Neuronal stem cell (in vitro differentiated cells): Measurements from ENCODE around the gene PIP5K1C.

ENCODE experiments used
- DNase-seq: peaks from one replicate; pipeline ENCODE4 v3.0.0-alpha.2; 2013; ENCODE audit warnings: low spot score
- H2AFZ ChIP-seq: one replicate; pipeline ENCODE4 v1.6.1; 2013; ENCODE audit warnings: mild to moderate bottlenecking, low read length, inconsistent platforms
- H2AK5ac ChIP-seq: 2 replicates; pipeline ENCODE4 v1.6.1; 2013; ENCODE audit warnings: low read depth, mild to moderate bottlenecking, inconsistent platforms, low read length, moderate library complexity, mixed read lengths
- H2BK120ac ChIP-seq: 2 replicates; pipeline ENCODE4 v1.6.1; 2013; ENCODE audit warnings: low read depth, mild to moderate bottlenecking, inconsistent platforms, low read length, moderate library complexity, mixed read lengths
- H2BK12ac ChIP-seq: one replicate; pipeline ENCODE4 v1.6.1; 2013; ENCODE audit warnings: low read length, inconsistent platforms
- H2BK15ac ChIP-seq: 2 replicates; pipeline ENCODE4 v1.6.1; 2013; ENCODE audit warnings: mild to moderate bottlenecking, low read length, inconsistent platforms, mixed read lengths
- H2BK5ac ChIP-seq: one replicate; pipeline ENCODE4 v1.6.1; 2013; ENCODE audit warnings: inconsistent platforms, mild to moderate bottlenecking, low read length, moderate library complexity
- H3K14ac ChIP-seq: one replicate; pipeline ENCODE4 v1.6.1; 2013; ENCODE audit warnings: low read length, inconsistent platforms
- H3K18ac ChIP-seq: 2 replicates; pipeline ENCODE4 v1.6.1; 2013; ENCODE audit warnings: low read length, inconsistent platforms
- H3K23ac ChIP-seq: 2 replicates; pipeline ENCODE4 v1.6.1; 2013; ENCODE audit warnings: low read depth, mild to moderate bottlenecking, mixed read lengths, low read length, inconsistent platforms; ENCODE audit not compliant: poor library complexity
- H3K27ac ChIP-seq: replicated peaks from 3 replicates; pipeline ENCODE4 v1.5.1; 2013; ENCODE audit warnings: low read length, inconsistent platforms
- H3K27me3 ChIP-seq, 3 experiments: 2 replicates each; pipeline ENCODE4 v1.6.1; 2013; ENCODE audit warnings: low read length in 3 of 3, mild to moderate bottlenecking in 2 of 3, inconsistent platforms in 1 of 3, low read depth in 1 of 3, mixed read lengths in 1 of 3, moderate library complexity in 1 of 3; ENCODE audit not compliant: control insufficient read depth in 3 of 3, insufficient read depth in 3 of 3
- H3K36me3 ChIP-seq, 2 donors: replicated peaks in 1 of 2; 2 replicates each; pipeline ENCODE4 v1.6.1; 2013; ENCODE audit warnings: low read length in 2 of 2; ENCODE audit not compliant: control insufficient read depth in 2 of 2, insufficient read depth in 2 of 2
- H3K4ac ChIP-seq: 2 replicates; pipeline ENCODE4 v1.6.1; 2013; ENCODE audit warnings: inconsistent platforms, mild to moderate bottlenecking, low read length, moderate library complexity
- H3K4me1 ChIP-seq, 2 donors: 1 replicate in 1 of 2; 2 replicates in 1 of 2; pipeline ENCODE4 v1.6.1; 2013; ENCODE audit warnings: low read length in 2 of 2, low read depth in 1 of 2; ENCODE audit not compliant: control insufficient read depth in 2 of 2, insufficient read depth in 1 of 2
- H3K4me2 ChIP-seq: one replicate; pipeline ENCODE4 v1.6.1; 2013; ENCODE audit warnings: mild to moderate bottlenecking, low read length, inconsistent platforms; ENCODE audit not compliant: insufficient read depth, poor library complexity, severe bottlenecking
- H3K4me3 ChIP-seq, 2 donors: 2 replicates each; pipeline ENCODE4 v1.5.1; 2013; ENCODE audit warnings: low read length in 2 of 2, mild to moderate bottlenecking in 2 of 2, inconsistent platforms in 1 of 2, moderate library complexity in 1 of 2
- H3K79me1 ChIP-seq: one replicate; pipeline ENCODE4 v1.6.1; 2013; ENCODE audit warnings: low read depth, mild to moderate bottlenecking, inconsistent platforms, low read length, moderate library complexity
- H3K9ac ChIP-seq: one replicate; pipeline ENCODE4 v1.6.1; 2013; ENCODE audit warnings: mild to moderate bottlenecking, low read depth, low read length, inconsistent platforms; ENCODE audit not compliant: poor library complexity
- H3K9me3 ChIP-seq, 2 donors: replicated peaks in 1 of 2; 2 replicates each; pipeline versions ENCODE3 to v1.6.1; 2013; ENCODE audit warnings: low read length in 2 of 2, mild to moderate bottlenecking in 2 of 2, inconsistent platforms in 1 of 2, low read depth in 1 of 2, mixed read lengths in 1 of 2, moderate library complexity in 1 of 2; ENCODE audit not compliant: control insufficient read depth in 2 of 2, insufficient read depth in 1 of 2
- H4K8ac ChIP-seq: one replicate; pipeline ENCODE4 v1.6.1; 2013; ENCODE audit warnings: low read depth, mild to moderate bottlenecking, inconsistent platforms, low read length, moderate library complexity
- H4K91ac ChIP-seq: one replicate; pipeline ENCODE4 v1.6.1; 2013; ENCODE audit warnings: low read length, low read depth, mild to moderate bottlenecking, inconsistent platforms; ENCODE audit not compliant: poor library complexity
- WGBS, 2 donors: extraction: QIAGEN DNeasy Blood & Tissue Kit; methylation state at CpG; one replicate each; pipeline ENCODE4 v1.1.7; 2013; ENCODE audit warnings: missing lambda C conversion rate in 2 of 2, mixed read lengths in 1 of 2; ENCODE audit not compliant: insufficient read length in 2 of 2, insufficient replicate concordance in 1 of 2; ENCODE audit errors: extremely low coverage in 2 of 2; 5-methylcytosine and 5-hydroxymethylcytosine counted together

Gene PIP5K1C

GRCh38 chr19:3690551-3691371 lies 9.5 kb downstream of the PIP5K1C start:
- H2AFZ ChIP-seq, result no peak overlapping the region
- H2BK12ac ChIP-seq, result no peak overlapping the region
- no peak overlapping the region for H4K91ac ChIP-seq
- no peak overlapping the region for H3K9ac ChIP-seq
- H2BK120ac ChIP-seq, result no peak overlapping the region
- peaks cover 0 to 13% of the 10 kb centered on the region in 2 donors for H3K4me1 ChIP-seq
- H2BK5ac ChIP-seq, result no peak overlapping the region
- no peak overlapping the region for H3K4me2 ChIP-seq
- H4K8ac ChIP-seq, result no peak overlapping the region
- H3K36me3 ChIP-seq, result peaks cover 3 to 7% of the 10 kb centered on the region in 2 donors
- no peak overlapping the region for H3K14ac ChIP-seq
- no peak overlapping the region for H2BK15ac ChIP-seq
- no peak overlapping the region for H3K27ac ChIP-seq
- no peak overlapping the region for H3K18ac ChIP-seq
- H3K9me3 ChIP-seq, result peaks cover 6 to 7% of the 10 kb centered on the region in 2 donors
- no CpG with 5 or more reads among the region's 31 CpGs for WGBS, 2 donors
- no peaks in the 10 kb centered on the region for H3K27me3 ChIP-seq
- peak overlapping the region; percentile 74 for H2AK5ac ChIP-seq
- no peak for DNase-seq
- H3K4ac ChIP-seq, result no peak overlapping the region
- peaks cover 40% of the 10 kb centered on the region for H3K79me1 ChIP-seq
- peak overlapping the region; percentile 29 for H3K23ac ChIP-seq
- H3K4me3 ChIP-seq, result no peak overlapping the region

DNA sequence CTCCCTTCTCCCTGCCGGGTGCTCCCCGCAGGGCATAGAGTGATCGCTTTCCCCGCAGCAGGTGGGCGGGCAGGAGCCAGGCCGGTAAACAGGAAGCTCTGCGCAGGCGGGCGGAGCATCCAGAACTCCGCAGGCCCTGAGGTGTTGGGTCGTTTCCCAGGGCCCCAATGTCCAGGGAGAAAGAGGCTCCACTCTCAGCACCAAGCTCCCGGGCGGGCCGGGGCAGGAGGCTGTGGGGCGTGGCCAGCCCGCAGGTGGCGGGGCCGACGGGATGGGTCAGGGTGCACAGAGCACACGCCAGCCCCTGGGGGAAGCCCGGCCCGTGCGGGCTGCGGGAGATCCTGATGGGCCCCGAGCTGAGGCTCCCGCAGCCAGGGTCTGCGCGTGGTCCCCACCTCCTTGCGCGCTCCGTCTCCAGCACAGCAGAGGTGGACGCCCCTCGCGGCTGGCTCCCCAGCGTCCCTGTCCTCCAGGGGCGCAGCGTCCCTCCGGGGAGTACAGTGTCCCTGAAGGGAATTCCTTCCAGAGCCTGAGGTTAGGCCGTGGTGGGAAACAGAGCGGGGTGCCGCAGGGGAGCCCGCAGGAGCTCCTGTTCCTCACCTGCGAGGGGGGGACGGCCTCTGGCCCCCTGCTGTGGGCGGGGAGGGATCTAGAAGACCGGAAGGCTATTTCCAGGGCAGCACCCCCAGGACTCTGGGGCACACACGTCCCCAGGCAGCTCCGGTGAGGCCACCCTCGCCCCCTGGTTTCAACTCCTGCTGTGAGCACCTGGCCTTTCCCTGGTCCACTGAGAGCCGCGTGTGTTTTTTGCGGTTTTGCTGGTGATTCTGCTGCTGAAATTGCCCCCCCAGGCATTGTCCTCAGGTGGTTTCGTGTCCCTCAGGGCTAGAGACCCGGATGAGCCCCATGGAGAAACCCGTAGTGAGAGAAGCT lies 12.2 kb downstream of the PIP5K1C start:
- H3K4me3 ChIP-seq, result peak overlapping the region in 1 of 2 donors; percentile 36
- H2BK120ac ChIP-seq, result peak overlapping the region; percentile 31
- no peak for DNase-seq
- H2AK5ac ChIP-seq, result peak overlapping the region; percentile 92
- peaks cover 7 to 8% of the 10 kb centered on the region in 2 donors for H3K36me3 ChIP-seq
- peak overlapping the region; percentile 99 for H3K14ac ChIP-seq
- no peak overlapping the region for H2AFZ ChIP-seq
- peak overlapping the region; percentile 84 for H2BK12ac ChIP-seq
- peaks cover 6 to 15% of the 10 kb centered on the region in 2 donors for H3K9me3 ChIP-seq
- H3K79me1 ChIP-seq, result peaks cover 38% of the 10 kb centered on the region
- peak overlapping the region; percentile 17 for H4K8ac ChIP-seq
- no CpG with 5 or more reads among the region's 55 CpGs for WGBS, 2 donors
- H3K9ac ChIP-seq, result peak overlapping the region; percentile 77
- no peak overlapping the region for H3K27ac ChIP-seq
- H3K4me2 ChIP-seq, result peak overlapping the region; percentile 40
- no peak overlapping the region for H2BK15ac ChIP-seq
- peak overlapping the region; percentile 82 for H2BK5ac ChIP-seq
- peak overlapping the region; percentile 99 for H3K23ac ChIP-seq
- peak overlapping the region; percentile 89 for H3K4ac ChIP-seq
- no peak overlapping the region for H4K91ac ChIP-seq
- no peaks in the 10 kb centered on the region for H3K27me3 ChIP-seq
- H3K4me1 ChIP-seq, result peaks cover 15 to 20% of the 10 kb centered on the region in 2 donors
- peak overlapping the region; percentile 90 for H3K18ac ChIP-seq

DNA sequence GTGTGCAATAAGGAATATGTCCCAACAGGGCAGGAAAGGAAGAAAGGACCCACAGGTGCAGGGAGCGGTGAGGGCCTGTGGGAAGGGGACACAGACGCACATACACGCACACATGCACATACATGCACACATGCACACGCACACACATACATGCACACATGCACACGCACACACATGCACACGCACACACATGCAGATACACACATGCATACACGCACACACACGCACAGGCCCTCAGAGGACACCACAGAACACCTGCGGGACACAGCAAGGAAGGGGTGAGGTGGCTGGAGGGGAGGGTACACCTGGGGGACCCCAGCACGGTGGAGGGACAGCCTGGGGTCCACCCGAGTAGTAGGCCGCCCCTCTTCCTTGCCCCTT lies 12.9 kb downstream of the PIP5K1C start:
- no peak for DNase-seq
- H3K9ac ChIP-seq, result peak overlapping the region; percentile 50
- peak overlapping the region; percentile 82 for H2BK5ac ChIP-seq
- no peak overlapping the region for H2BK120ac ChIP-seq
- H4K91ac ChIP-seq, result no peak overlapping the region
- peak overlapping the region; percentile 90 for H3K18ac ChIP-seq
- no peak overlapping the region for H2AFZ ChIP-seq
- H3K27me3 ChIP-seq, result no peaks in the 10 kb centered on the region
- H3K9me3 ChIP-seq, result peaks cover 6 to 15% of the 10 kb centered on the region in 2 donors
- H4K8ac ChIP-seq, result no peak overlapping the region
- H3K36me3 ChIP-seq, result peaks cover 7 to 8% of the 10 kb centered on the region in 2 donors
- H3K79me1 ChIP-seq, result peaks cover 33% of the 10 kb centered on the region
- peak overlapping the region; percentile 26 for H2BK15ac ChIP-seq
- H3K4ac ChIP-seq, result peak overlapping the region; percentile 76
- H3K23ac ChIP-seq, result peak overlapping the region; percentile 99
- WGBS, 2 donors, result no CpG with 5 or more reads among the region's 12 CpGs
- peak overlapping the region; percentile 40 for H3K4me2 ChIP-seq
- H2AK5ac ChIP-seq, result peak overlapping the region; percentile 92
- no peak overlapping the region for H2BK12ac ChIP-seq
- H3K27ac ChIP-seq, result no peak overlapping the region
- peak overlapping the region; percentile 99 for H3K14ac ChIP-seq
- peaks cover 19 to 23% of the 10 kb centered on the region in 2 donors for H3K4me1 ChIP-seq
- peak overlapping the region in 1 of 2 donors; percentile 70 for H3K4me3 ChIP-seq
